NCI-H187 treated with DMSO at 0.1 percent for 48 hours (cell line): ENCODE results near the gene ZNF727.
"Not testable (repeated sequence)": the region's sequence is repeated elsewhere in the genome, so short reads cannot be mapped to it uniquely, and the experiment has no call there.

ENCODE experiments used
- DNase-seq: peaks from one replicate; lab custom pipeline; 2025; lab: John Stamatoyannopoulos, UW

The ZNF727 gene

DNA sequence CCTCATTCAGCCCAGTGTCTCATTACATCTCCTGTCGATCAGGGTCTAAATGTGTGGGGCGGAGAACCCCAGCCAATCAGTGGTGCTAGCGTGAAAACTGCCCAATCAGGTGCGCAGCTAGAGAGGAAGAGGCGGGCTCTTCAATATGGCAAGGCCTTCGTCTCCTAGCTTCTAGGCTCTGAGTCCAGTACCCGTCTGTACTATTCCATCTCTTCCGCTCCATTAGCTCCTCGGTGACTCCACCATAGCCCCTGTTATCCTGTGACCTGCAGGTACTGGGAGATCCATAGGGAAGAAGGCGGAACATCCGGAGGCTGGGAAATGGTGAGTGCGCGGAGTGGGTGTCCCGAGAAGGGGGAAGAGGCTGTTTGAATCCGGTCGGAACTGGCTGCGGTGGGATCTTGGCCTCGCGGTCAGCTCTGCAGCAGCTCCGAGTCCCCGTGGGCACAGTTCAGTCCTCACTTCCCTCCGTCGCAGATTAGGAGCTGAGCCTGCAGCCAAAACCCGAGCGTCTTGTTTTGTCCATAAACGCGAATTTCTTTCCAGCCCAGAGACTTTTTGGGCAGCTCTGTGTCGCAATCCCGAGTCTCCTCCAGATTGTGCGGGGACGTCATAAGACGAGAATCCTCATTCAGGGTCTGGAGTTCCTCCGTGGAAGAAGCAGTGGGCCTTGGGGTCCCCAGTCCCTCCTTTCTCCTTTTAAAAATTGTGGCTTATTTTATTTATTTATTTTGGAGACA is at the start of gene ZNF727:
TSS of gene ZNF727 (plus strand) at position 134 of the 740 bp plus-strand sequence. CDS start at position 322, 188 bp downstream.
- no peak for DNase-seq

DNA sequence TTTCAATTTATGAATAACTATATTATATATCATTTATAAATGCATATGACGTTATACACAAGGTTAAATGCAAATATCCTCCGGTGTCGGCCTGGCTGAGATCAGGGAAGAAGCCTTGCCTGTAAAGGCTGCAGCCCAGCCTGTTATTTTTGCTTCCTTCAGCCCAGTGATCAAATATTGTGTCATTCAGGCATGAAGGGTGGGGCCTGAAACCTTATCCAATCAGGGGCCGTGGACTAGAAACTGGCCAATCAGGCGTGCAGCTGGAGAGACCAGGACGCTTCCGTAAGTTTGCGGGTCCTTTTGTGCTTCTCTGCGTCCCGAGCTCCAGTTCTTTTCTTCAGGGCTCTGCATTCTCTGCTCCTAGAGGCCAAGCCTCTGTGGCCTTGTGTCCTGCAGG is 46.7 kb upstream of the ZNF727 start, which contains the start of gene ZNF722:
TSS of gene ZNF722 (plus strand) at position 301 of the 400 bp plus-strand sequence. CDS start 113 bp downstream, outside the sequence.
- DNase-seq = no peak

DNA sequence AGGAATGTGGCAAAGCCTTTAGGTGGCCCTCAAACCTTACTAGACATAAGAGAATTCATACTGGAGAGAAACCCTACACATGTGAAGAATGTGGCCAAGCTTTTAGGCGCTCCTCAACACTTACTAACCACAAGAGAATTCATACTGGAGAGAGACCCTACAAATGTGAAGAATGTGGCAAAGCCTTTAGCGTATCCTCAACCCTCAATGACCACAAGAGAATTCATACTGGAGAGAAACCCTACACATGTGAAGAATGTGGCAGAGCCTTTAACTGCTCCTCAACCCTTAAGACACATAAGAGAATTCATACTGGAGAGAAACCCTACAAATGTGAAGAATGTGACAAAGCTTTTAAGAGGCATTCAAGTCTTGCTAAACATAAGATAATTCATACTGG is 29.7 kb upstream of the ZNF727 start:
- not testable (repeated sequence) for DNase-seq

DNA sequence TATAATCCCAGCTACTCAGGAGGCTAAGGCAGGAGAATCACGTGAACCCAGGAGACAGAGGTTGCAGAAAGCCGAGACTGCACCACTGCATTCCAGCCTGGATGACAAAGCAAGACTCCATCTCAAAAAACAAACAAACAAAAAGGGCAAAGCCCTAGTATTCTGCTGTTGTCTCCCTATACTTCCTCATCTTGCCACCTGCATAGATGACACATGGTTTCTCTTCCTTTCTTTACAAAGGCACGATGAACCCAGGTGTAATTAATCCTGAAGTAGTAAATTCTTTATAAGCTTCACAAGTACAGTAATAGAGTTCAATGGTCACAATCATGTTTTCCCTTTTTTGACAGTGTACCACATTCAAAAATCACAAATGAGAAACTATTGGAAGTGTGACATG is 9.8 kb upstream of the ZNF727 start:
- DNase-seq = no peak

DNA sequence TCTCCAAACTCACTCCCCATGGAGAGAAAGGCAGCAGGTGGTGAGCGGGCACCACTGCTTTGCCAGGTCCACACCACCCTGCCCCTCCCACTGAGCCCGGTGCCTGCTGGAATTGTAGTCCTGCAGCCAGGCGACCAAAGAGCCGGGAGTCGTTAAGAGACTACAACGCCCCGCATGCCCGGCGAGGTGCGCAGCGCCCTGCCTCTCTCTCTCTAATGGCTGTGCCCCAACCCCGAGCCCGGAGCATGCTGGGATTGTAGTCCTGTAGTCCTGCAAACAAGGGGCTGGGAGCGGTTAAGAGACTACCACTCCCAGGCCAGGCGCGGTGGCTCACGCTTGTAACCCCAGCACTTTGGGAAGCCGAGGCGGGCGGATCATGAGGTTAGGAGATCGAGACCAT is 8.1 kb upstream of the ZNF727 start:
- no peak for DNase-seq

DNA sequence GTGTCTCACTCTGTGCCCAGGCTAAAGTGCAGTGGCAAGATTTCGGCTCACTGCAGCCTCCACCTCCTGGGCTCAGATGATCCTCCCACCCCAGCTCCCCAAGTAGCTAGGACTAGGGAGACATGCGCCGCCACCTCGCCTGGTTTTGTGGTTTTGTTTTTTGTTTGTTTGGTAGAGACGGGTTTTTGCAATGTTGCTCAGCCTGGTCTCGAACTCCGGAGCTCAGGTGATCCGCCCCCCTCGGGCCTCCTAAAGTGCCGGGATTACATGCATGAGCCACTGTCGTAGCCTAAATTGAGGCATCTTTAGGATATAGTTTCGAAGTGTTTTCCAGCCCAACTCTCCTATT is 781 bp downstream of the ZNF727 start:
- DNase-seq = no peak

DNA sequence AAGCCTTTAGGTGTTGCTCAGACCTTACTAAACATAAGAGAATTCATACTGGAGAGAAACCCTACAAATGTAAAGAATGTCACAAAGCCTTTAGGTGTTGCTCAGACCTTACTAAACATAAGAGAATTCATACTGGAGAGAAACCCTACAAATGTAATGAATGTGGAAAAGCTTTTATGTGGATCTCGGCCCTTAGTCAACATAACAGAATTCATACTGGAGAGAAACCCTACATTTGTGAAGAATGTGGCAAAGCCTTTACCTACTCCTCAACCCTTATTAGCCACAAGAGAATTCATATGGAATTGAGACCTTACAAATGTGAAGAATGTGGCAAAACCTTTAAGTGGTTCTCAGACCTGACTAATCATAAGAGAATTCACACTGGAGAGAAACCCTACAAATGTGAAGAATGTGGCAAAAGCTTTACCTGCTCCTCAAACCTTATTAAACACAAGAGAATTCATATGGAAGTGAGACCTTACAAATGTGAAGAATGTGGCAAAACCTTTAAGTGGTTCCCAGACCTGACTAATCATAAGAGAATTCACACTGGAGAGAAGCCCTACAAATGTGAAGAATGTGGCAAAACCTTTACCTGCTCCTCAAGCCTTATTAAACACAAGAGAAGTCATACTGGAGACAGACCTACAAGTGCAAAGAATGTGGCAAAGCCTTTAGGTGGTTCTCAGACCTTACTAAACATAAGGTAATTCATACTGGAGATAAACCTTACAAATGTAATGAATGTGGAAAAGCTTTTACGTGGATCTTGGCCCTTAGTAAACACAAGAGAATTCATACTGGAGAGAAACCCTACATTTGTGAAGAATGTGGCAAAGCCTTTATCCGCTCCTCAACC is 32.8 kb downstream of the ZNF727 start:
- not testable (repeated sequence) for DNase-seq

DNA sequence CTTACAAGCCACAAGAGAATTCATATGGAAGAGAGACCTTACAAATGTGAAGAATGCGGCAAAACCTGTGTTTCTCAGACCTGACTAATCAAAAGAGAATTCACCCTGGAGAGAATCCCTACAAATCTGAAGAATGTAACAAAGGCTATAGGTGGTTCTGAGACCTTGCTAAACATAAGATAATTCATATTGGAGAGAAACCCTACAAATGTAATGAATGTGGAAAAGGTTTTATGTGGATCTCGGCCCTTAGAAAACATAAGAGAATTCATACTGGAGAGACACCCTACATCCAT is 33.4 kb downstream of the ZNF727 start:
- no peak for DNase-seq

DNA sequence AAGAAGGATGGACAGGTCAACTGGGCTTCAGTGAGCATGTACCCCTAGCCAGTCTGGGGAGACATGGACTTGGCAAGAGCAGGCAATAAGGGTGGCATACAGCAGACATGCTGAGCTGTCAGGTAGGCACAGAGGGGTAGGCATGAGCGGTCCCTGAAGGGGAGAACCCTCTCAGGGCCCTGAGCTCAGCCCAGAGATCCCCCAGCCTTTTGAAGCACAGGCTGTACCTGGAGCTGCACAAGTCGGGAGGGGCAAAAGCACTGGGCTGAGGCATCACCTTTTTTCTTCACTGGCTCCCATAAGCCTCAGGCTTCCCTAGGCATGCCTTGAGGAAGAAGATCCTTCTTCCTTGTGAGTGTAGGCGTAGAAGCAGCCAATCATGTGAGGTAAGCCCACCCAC is 42.3 kb downstream of the ZNF727 start:
- DNase-seq = no peak

DNA sequence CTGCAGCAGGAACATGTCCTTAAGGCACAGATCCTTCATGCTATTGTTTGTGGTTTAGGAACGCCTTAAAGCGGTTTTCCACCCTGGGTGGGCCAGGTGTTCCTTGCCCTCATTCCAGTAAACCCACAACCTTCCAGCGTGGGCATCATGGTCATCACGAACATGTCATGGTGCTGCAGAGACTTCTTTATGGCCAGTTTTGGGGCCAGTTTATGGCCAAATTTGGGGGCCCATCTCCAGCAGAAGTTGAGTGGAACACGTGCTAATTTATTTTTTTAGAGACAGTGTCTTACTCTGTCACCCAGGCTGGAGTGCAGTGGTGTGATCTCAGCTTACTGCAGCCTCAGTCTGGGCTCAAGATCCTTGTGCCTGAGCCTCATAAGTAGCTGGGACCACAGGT is 43.6 kb downstream of the ZNF727 start:
- not testable (repeated sequence) for DNase-seq
